Adipocyte (in vitro differentiated cells): ENCODE data around the gene SELENOS.

Source experiments
- DNase-seq: peaks from one replicate; pipeline ENCODE4 v3.0.0-alpha.2; 2015; ENCODE audit warnings: low read depth
- H3K27me3 ChIP-seq: replicated peaks from 2 replicates; pipeline ENCODE4 v1.7.0; 2013; ENCODE audit warnings: mild to moderate bottlenecking, low read length, moderate library complexity; ENCODE audit not compliant: control insufficient read depth, insufficient read depth
- H3K36me3 ChIP-seq: 2 replicates; pipeline ENCODE4 v1.7.0; 2013; ENCODE audit warnings: low read length, mild to moderate bottlenecking, moderate library complexity; ENCODE audit not compliant: control insufficient read depth, insufficient read depth, severe bottlenecking
- H3K4me1 ChIP-seq: 2 replicates; pipeline ENCODE4 v1.7.0; 2013; ENCODE audit warnings: mild to moderate bottlenecking, low read length, moderate library complexity; ENCODE audit not compliant: control insufficient read depth, insufficient read depth
- H3K4me3 ChIP-seq: 2 replicates; pipeline ENCODE4 v1.7.0; 2013; ENCODE audit warnings: mild to moderate bottlenecking, low read length, moderate library complexity
- H3K9ac ChIP-seq: 2 replicates; pipeline ENCODE4 v1.7.0; 2013; ENCODE audit warnings: mild to moderate bottlenecking, low read length, moderate library complexity
- H3K9me3 ChIP-seq: 2 replicates; pipeline ENCODE4 v1.7.0; 2013; ENCODE audit warnings: mild to moderate bottlenecking, low read length, moderate library complexity; ENCODE audit not compliant: control insufficient read depth

SELENOS gene

GRCh38 chr15:101277038-101277822 lies at the start of gene SELENOS:
TSS of gene SELENOS (minus strand) at chr15:101277485. CDS start at chr15:101277417, 68 bp downstream.
- H3K4me3 ChIP-seq, result peak within 1 kb of the TSS; percentile 93
- peak within 1 kb of the TSS; percentile 95 for H3K9ac ChIP-seq
- H3K27me3 ChIP-seq, result no peaks in the 10 kb centered on the region
- H3K4me1 ChIP-seq, result peaks cover 17% of the 10 kb centered on the region
- H3K36me3 ChIP-seq, result peaks cover 62% of the 10 kb centered on the region
- H3K9me3 ChIP-seq, result no peaks in the 10 kb centered on the region
- DNase-seq, result peak; percentile 98

DNA sequence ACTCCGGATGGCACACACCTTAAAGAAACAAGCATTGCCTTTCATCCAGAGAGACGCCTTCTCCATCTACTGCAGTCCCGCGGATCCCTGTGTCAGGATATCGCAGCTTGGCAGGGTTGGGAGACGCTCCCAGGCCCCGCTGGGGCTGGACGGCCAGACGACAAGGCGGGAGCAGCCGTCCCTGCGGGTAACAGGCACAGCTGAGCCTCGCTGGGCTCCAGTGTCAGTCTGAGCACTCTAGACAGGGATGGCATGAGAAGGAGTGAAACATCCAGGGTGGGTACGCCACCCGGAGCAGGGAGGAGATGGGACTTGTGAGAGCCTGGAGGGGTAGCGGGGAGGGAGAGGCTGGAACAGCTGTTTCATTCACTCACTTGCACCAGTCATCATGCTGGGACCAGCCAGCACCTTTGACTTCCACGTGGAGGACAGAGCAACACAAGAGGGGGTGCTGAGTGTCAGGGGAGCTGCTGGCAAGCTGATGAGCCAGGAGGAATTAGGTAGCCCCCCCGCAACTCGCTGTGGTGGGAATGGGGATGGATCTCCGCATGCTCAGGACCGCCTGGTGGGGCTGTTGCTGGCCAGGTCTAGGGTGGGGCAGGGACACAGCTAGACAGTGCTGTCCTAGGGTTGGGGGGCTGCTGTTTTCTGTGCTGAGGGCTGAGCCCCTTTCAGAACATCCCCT lies 49.3 kb upstream of the SELENOS start:
- Histone ChIP-seq H3K4me1 (no peaks in the 10 kb centered on the region), H3K4me3 (no peak overlapping the region), H3K9me3 (no peaks in the 10 kb centered on the region), H3K27me3 (peaks cover 46% of the 10 kb centered on the region), H3K36me3 (no peaks in the 10 kb centered on the region), H3K9ac (no peak overlapping the region)
- no peak for DNase-seq

- no peak overlapping the region for H3K9ac ChIP-seq
- no peaks in the 10 kb centered on the region for H3K36me3 ChIP-seq
- H3K4me3 ChIP-seq, result no peak overlapping the region
- peaks cover 46% of the 10 kb centered on the region for H3K27me3 ChIP-seq
- no peak for DNase-seq
- H3K9me3 ChIP-seq, result no peaks in the 10 kb centered on the region
- H3K4me1 ChIP-seq, result no peaks in the 10 kb centered on the region
Observed at GRCh38 chr15:101326026-101326315, 48.7 kb upstream of the SELENOS start.

DNA sequence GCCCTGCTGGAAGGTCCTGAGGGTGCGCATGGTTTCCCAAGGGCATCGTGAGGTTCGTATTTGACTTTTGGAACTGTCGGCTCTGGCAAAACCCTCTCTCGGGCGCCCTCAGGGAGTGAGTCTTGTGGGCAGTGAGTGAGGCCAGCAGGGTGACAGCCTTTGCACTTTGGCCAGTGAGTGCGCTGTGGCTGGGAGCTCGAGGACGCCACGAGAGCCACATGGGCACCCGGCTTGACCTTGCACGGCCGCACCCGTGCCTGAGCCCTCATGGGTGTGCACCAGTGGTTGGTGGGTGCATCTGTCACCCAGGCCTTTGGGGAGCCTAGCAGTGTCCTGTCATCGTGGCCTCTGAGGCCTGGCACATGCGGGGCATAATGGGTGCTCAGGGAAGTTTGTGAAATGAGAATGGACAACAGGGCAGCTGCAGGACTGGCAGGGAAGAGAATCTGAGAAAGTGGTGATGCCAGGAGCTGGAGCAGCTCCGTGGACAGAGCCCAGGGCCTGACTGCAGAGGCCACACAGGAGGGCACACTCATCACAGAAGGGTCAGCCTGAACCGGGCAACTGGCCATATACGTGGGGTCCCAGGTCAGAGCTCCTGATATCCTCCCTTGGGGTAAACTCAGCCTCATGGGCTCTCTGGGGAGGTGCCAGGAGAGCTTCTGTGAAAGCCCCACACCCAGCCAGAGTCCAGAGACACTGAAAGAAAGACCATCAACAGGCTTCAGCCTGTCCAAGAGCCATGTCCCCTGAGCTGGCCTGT lies 48.2 kb upstream of the SELENOS start:
- Histone ChIP-seq H3K9me3 (no peaks in the 10 kb centered on the region), H3K4me3 (no peak overlapping the region), H3K4me1 (no peaks in the 10 kb centered on the region), H3K27me3 (peaks cover 52% of the 10 kb centered on the region), H3K36me3 (no peaks in the 10 kb centered on the region), H3K9ac (no peak overlapping the region)
- DNase-seq, result no peak

DNA sequence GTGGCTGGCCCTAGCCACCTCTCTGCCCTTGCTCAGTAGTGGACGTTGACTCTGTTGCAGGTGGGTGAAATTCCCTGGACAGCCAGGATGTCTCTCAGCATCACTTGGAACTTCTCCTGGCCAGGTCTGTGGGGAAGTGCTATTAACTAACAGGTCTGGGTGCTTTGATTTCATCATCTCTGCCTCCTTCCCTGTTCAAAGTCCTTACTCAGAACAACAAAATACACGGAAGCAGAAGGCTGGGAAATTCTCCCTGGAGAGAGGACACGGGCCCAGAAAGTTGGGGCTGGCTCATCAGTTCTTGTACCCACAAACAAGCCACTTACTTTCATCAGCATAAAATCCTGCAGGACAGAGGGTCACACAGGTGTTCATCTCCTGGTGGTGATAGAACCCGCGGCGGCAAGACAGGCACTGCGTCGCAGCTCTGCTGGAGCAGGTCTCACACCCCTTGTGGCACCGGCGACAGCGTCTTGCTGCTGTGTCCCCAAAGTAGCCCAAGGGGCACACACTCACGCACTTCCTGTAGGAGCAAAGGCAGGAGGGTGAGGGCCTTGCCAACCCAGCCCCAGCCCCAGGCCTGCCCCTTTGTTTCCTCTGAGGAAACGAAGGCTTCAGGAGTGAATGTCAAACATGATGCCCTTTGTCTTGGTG lies 47.4 kb upstream of the SELENOS start:
- Histone ChIP-seq H3K27me3 (peaks cover 54% of the 10 kb centered on the region), H3K4me1 (no peaks in the 10 kb centered on the region), H3K9ac (no peak overlapping the region), H3K4me3 (no peak overlapping the region), H3K9me3 (no peaks in the 10 kb centered on the region), H3K36me3 (no peaks in the 10 kb centered on the region)
- DNase-seq, result no peak

GRCh38 chr15:101323793-101324523 lies 46.7 kb upstream of the SELENOS start:
- Histone ChIP-seq H3K9ac (no peak overlapping the region), H3K9me3 (no peaks in the 10 kb centered on the region), H3K4me3 (no peak overlapping the region), H3K4me1 (no peaks in the 10 kb centered on the region), H3K27me3 (peaks cover 56% of the 10 kb centered on the region), H3K36me3 (no peaks in the 10 kb centered on the region)
- no peak for DNase-seq

- H3K4me3 ChIP-seq, result no peak overlapping the region
- no peaks in the 10 kb centered on the region for H3K36me3 ChIP-seq
- no peak for DNase-seq
- peaks cover 54% of the 10 kb centered on the region for H3K27me3 ChIP-seq
- H3K9me3 ChIP-seq, result no peaks in the 10 kb centered on the region
- no peak overlapping the region for H3K9ac ChIP-seq
- no peaks in the 10 kb centered on the region for H3K4me1 ChIP-seq
Observed at GRCh38 chr15:101322854-101323477, 45.7 kb upstream of the SELENOS start.

GRCh38 chr15:101322016-101322695 lies 44.9 kb upstream of the SELENOS start:
- Histone ChIP-seq H3K27me3 (peaks cover 47% of the 10 kb centered on the region), H3K9ac (no peak overlapping the region), H3K4me1 (no peaks in the 10 kb centered on the region), H3K36me3 (no peaks in the 10 kb centered on the region), H3K4me3 (no peak overlapping the region), H3K9me3 (no peaks in the 10 kb centered on the region)
- DNase-seq, result no peak

- Histone ChIP-seq H3K4me1 (no peaks in the 10 kb centered on the region), H3K9me3 (no peaks in the 10 kb centered on the region), H3K27me3 (peaks cover 35% of the 10 kb centered on the region), H3K9ac (no peak overlapping the region), H3K36me3 (no peaks in the 10 kb centered on the region), H3K4me3 (no peak overlapping the region)
- DNase-seq, result peak; percentile 18
Observed at GRCh38 chr15:101320501-101321052, 43.3 kb upstream of the SELENOS start.

GRCh38 chr15:101318839-101319238 lies 41.6 kb upstream of the SELENOS start:
- H3K9me3 ChIP-seq, result no peaks in the 10 kb centered on the region
- H3K27me3 ChIP-seq, result peaks cover 35% of the 10 kb centered on the region
- H3K36me3 ChIP-seq, result no peaks in the 10 kb centered on the region
- H3K9ac ChIP-seq, result no peak overlapping the region
- no peak overlapping the region for H3K4me3 ChIP-seq
- no peak for DNase-seq
- H3K4me1 ChIP-seq, result no peaks in the 10 kb centered on the region
